ENCODE results near the gene KCNK16.

Gene KCNK16

GRCh38 chr6:39319621-39320362 is 2.7 kb downstream of the KCNK16 start:
- no peaks in the 10 kb centered on the region for H3K9me3 ChIP-seq
- H3K36me3 ChIP-seq = no peaks in the 10 kb centered on the region
- DNase-seq = no peak
- no peak overlapping the region for H3K4me3 ChIP-seq (ENCODE audit: low read depth, low read length)
- no peak for TF ChIP-seq CTCF (IDR thresholded peaks at IDR 0.05; ENCODE audit: low read depth, low read length)
- no peaks in the 10 kb centered on the region for H3K4me1 ChIP-seq
- H3K27me3 ChIP-seq = peaks cover 6% of the 10 kb centered on the region

- no peak for TF ChIP-seq CTCF (IDR thresholded peaks at IDR 0.05; ENCODE audit: low read depth, low read length)
- Histone ChIP-seq H3K4me3 (ENCODE audit: low read depth, low read length) (no peak overlapping the region), H3K9me3 (no peaks in the 10 kb centered on the region), H3K4me1 (no peaks in the 10 kb centered on the region), H3K27me3 (peaks cover 31% of the 10 kb centered on the region), H3K36me3 (no peaks in the 10 kb centered on the region)
- no peak for DNase-seq
These were observed 5.2 kb downstream of the KCNK16 start for GRCh38 chr6:39317256-39317655.

- no peak for DNase-seq
- Histone ChIP-seq H3K4me1 (no peaks in the 10 kb centered on the region), H3K4me3 (ENCODE audit: low read depth, low read length) (no peak within 1 kb of the TSS), H3K27me3 (peaks cover 36% of the 10 kb centered on the region), H3K36me3 (no peaks in the 10 kb centered on the region), H3K9me3 (no peaks in the 10 kb centered on the region)
- TF ChIP-seq CTCF (IDR thresholded peaks at IDR 0.05; ENCODE audit: low read depth, low read length) = no peak
These were observed 8.2 kb downstream of the KCNK16 start, which contains the start of gene KCNK17 for GRCh38 chr6:39314273-39314795. Gene KCNK17, minus strand, starts transcription at chr6:39314419. Its CDS starts 99 bp downstream, at chr6:39314320.

- no peak for TF ChIP-seq CTCF (IDR thresholded peaks at IDR 0.05; ENCODE audit: low read depth, low read length)
- DNase-seq = no peak
- no peak overlapping the region for H3K4me3 ChIP-seq (ENCODE audit: low read depth, low read length)
- no peaks in the 10 kb centered on the region for H3K36me3 ChIP-seq
- no peaks in the 10 kb centered on the region for H3K9me3 ChIP-seq
- H3K4me1 ChIP-seq = no peaks in the 10 kb centered on the region
- peaks cover 36% of the 10 kb centered on the region for H3K27me3 ChIP-seq
These were observed 8.8 kb downstream of the KCNK16 start for GRCh38 chr6:39313526-39314272.

- Histone ChIP-seq H3K4me3 (ENCODE audit: low read depth, low read length) (no peak overlapping the region), H3K9me3 (no peaks in the 10 kb centered on the region), H3K4me1 (no peaks in the 10 kb centered on the region), H3K27me3 (peaks cover 36% of the 10 kb centered on the region), H3K36me3 (no peaks in the 10 kb centered on the region)
- DNase-seq = no peak
- no peak for TF ChIP-seq CTCF (IDR thresholded peaks at IDR 0.05; ENCODE audit: low read depth, low read length)
These were observed 9.5 kb downstream of the KCNK16 start for GRCh38 chr6:39312912-39313525.
